Neural progenitor cell (in vitro differentiated cells): ENCODE measurements around the gene MEST.
"Not testable (repeated sequence)": the region's sequence is repeated elsewhere in the genome, so short reads cannot be mapped to it uniquely, and the experiment has no call there.

Experiments
- EZH2 ChIP-seq: fragments of 200-600 bp; sonication (generic); IDR thresholded peaks from 2 replicates; pipeline ENCODE4 v1.6.1; 2017; ENCODE audit warnings: antibody characterized with exemption, mild to moderate bottlenecking, moderate library complexity
- TF ChIP-seq, protein P1 (sequence below): fragments of 200-600 bp; sonication (generic); IDR thresholded peaks from 2 replicates; pipeline ENCODE4 v1.5.1; 2017; ENCODE audit warnings: antibody characterized with exemption, mild to moderate bottlenecking

- TF ChIP-seq, protein P1, sequence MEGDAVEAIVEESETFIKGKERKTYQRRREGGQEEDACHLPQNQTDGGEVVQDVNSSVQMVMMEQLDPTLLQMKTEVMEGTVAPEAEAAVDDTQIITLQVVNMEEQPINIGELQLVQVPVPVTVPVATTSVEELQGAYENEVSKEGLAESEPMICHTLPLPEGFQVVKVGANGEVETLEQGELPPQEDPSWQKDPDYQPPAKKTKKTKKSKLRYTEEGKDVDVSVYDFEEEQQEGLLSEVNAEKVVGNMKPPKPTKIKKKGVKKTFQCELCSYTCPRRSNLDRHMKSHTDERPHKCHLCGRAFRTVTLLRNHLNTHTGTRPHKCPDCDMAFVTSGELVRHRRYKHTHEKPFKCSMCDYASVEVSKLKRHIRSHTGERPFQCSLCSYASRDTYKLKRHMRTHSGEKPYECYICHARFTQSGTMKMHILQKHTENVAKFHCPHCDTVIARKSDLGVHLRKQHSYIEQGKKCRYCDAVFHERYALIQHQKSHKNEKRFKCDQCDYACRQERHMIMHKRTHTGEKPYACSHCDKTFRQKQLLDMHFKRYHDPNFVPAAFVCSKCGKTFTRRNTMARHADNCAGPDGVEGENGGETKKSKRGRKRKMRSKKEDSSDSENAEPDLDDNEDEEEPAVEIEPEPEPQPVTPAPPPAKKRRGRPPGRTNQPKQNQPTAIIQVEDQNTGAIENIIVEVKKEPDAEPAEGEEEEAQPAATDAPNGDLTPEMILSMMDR, result not testable (repeated sequence)
- TF ChIP-seq EZH2, result not testable (repeated sequence)
Measured at GRCh38 chr7:130537894-130538293, 46.0 kb downstream of the MEST start.
